NOMO-1 (cell line): ENCODE data around the gene PPP1R13B.
A peak's percentile ranks its signal among the peaks of the same experiment; 100 is the strongest.

Source experiments
- DNase-seq, 2 experiments: peaks; one replicate each; lab custom pipeline; 2025; ENCODE audit not compliant: unreplicated experiment in 2 of 2; lab: John Stamatoyannopoulos, UW

Gene PPP1R13B

DNA sequence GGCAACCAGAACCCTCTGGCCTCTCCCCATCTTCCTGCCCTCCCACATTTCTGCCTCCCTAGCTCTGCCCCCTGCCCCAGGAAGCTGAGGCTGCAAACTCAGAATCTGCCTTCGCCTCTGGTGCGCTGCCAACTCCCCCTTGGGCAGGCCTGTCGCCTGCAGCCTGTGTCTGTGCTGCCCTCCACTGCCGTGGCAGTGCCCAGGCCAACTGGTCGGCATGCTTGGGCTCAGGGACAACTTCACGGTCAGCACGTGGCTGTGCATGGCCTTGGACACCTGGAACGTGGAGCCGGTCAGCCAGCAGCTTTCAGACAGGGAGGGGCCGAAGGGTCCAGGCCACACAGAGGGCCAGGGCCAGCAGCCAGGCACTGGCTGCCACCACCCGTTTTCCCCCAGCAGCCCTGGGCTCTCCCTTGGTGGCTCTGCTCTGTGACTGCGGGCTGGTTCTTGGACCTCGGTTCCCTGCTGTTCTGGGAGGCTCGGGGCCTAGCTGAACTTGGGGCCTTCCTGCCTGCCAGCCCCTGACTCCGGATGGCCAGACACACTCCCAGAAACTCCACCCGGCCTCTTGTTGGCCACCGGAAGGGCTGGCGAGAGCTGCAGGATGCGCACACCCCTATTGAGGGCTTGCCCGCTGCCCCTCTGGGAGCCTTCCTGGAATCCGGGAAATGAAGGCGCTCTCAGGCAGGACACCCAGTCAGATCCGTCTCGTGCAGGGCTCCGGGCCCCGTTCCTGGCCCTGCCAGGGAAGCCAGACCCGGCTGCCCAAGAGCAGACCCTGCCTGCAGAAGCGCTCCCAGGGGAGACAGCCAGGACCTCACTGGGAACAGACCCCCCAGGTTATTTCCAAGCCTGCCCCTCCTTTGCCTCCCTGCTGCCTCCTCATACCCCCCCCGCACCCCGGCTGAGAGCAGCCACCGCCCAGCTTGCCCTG is 34.2 kb upstream of the PPP1R13B start:
- DNase-seq, result no peak

GRCh38 chr14:103880348-103881267 is 33.2 kb upstream of the PPP1R13B start:
- peak in 1 of 2 experiments; percentile 27 for DNase-seq

DNA sequence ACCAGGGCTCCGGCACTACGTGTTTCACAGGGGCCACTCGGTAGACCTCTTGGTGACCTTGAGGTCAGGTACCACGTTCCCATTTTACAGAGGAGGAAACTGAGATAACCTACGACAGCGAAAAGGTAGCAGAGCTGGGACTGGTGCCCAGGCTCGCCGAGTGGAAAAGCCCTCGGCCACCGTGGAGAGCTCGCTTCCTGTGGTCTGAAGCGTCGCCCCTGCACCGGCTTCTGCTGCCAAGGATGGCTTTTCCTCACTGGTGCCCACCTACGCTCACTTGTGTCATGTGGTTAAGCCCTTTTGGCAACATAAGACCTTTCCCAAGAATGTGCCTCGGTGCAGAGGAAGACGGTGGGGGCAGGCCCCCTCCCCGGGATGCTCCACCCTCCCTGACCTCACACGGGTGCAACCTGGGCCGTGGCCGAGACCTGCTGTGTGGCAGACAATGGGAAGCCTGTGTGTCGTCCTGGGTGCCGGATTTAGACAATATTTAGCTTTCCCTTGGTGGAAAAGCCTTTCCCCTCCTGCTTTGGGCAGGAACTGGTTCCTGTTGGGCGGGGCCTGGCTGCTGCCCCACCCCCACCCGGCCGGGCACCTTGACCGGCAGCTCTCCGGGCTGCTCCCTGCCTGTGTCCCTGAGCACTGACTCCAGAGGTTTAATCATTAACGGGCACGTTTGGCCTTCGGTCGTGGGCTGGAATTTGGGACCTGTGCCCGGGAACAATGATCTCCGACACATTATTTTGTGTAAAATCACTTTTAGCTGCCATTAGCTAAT is 32.4 kb upstream of the PPP1R13B start:
- DNase-seq, result no peak

GRCh38 chr14:103879118-103879569 is 31.8 kb upstream of the PPP1R13B start:
- DNase-seq, result no peak

GRCh38 chr14:103878180-103878579 is 30.8 kb upstream of the PPP1R13B start:
- DNase-seq, result no peak

- DNase-seq, result no peak
Observed at GRCh38 chr14:103875010-103875409, 27.6 kb upstream of the PPP1R13B start.

DNA sequence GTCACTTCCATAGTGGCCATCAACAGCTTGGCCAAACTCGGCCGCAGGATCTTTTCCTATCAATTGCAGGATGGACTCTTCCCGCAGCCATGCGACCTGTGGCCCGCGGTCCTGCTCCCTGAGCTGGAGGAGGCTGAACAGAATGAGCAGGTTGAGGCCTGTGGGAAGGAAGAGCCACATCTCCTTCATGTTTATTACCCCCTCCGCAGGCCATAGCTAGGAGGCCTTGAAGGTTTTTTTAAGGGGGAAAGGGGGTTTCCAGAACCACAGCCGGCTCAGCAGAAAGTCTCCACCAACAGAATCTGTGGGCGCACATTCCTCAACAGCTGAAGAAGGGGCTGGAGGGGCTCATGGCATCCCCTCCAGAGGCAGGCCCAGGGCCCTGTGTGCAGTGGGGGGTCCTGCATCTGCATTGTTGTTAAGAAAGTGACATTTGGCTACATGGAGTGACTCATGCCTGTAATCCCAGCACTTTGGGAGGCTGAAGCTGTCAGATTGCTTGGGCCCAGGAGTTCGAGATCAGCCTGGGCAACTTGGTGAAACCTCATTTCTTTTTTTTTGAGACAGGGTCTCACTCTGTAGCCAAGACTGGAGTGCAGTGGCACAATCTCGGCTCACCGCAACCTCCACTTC is 25.2 kb upstream of the PPP1R13B start:
- no peak for DNase-seq

DNA sequence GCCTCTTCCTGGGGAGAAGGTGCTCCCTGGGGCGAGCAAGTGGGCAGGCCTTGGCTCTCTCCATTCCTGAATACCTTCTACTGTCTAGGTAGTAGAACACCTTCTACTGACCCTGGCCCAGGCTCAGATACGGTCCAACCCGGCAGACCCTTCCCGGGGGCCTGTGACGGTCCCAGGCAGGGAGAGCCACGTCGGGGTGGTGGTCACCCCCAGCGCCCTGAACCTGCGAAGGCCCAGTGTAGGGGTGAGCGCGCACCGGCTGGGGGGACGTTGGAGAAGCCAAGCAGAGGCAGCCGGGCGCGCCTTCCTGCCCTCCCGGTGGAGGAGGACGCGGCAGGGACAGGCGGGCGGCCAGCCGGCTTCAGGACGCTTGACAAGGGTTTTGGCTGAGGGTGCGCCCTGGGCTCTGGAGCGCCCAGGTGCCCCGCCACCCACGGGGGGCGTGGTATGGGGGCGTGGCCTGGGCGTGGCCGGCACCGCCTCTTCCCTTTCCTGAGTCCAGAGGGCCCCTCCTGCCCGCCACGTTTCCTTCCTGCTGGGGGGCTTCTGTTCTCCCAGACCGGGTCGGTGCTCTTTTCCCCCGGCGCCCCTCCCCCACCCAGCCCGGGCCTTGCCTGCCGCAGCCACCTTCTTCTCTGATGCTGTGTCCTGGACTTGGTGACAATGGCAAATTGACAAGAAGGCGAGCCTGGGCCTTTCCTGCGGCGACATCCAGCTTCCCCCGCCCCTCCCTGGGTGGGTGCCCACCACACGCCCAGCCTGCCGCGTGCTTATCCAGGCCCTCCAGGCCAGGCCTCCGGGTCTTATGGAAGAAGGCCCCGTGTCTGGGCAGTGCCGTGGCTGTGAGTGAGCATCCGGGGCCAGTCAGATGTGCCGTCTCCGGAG is 24.5 kb upstream of the PPP1R13B start:
- DNase-seq, result peak; percentile 37 to 60

- no peak for DNase-seq
Observed at GRCh38 chr14:103870891-103871595, 23.7 kb upstream of the PPP1R13B start.

DNA sequence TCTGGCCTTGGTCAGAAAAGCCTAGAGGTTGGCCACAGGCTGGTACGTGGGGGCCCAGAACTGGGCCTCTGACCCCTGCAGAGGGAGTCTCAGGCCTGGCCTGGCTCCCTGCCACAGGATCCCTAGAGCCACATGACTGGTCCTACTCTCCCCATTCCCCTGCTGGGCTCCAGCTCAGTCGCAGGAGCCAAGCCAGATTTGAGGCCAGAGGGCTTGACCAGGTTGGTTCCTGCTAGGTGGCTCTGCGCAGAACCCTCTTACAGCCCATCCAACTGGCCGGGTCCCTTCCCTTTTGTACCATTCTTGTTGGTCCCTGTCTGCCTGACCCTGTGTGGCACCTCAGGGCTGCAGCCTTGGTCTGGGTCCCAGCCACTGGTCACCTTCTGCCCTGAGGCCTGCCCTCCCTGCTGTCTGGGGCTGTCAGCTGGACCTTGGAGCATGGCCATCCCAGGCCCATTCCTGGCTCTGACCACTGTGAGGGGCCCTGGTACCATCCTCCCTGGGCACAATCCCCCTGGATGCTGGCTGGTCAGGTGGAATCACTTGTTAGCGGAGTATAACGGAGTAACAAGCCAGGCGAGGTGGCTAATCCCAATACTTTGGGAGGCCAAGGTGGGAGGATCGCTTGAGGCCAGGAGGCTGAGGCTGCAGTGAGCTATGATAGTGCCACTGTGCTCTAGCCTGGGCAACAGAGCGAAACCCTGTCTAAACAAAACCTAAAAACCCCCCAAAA is 22.9 kb upstream of the PPP1R13B start:
- DNase-seq, result no peak

- no peak for DNase-seq
Observed at GRCh38 chr14:103869406-103870143, 22.2 kb upstream of the PPP1R13B start.

- no peak for DNase-seq
Observed at GRCh38 chr14:103868242-103868897, 21.0 kb upstream of the PPP1R13B start.

GRCh38 chr14:103867523-103867953 is 20.2 kb upstream of the PPP1R13B start:
- no peak for DNase-seq

DNA sequence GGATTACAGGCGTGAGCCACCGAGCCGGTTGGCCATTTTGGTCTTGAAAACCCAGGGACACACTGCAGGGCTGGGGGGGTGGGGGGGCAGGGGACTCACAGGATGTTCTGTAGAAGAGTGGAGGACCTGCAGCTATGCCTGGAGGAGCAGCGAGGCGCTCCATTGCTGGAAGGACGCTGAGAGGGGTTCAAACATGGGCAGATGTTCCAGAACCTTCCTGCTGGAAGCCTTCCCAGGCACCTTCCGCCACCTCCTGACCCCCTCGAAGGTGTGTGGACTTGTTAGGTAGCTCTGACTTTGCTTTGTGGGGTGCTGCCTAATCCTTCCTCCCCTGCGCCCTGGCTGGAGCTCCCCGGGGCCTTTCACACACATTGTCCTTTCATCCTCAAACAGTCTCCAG is 19.6 kb upstream of the PPP1R13B start:
- no peak for DNase-seq

- no peak for DNase-seq
Observed at GRCh38 chr14:103863245-103863644, 15.9 kb upstream of the PPP1R13B start.

DNA sequence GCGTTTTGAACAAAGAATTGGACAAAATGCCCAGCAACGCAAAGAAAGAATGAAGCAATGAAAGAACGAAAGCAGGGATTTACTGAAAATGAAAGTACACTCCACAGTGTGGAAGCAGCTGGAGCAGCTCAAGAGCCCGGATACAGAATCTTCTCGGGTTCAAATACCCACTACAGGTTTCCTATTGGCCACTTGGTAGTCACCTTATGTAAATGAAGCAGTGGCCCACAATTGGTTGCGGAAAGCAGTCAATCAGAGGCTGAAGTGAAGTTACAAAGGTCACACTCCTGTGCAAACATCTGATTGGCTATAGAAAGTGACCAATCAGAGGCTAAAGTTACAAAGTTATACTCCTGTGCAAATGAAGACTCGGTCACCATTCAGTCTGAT is 15.0 kb upstream of the PPP1R13B start:
- no peak for DNase-seq
